NT2/D1 (cell line): Measurements from ENCODE around the gene CLMN.

Experiments
- SUZ12 ChIP-seq: IDR thresholded peaks from 2 replicates; pipeline ENCODE4 v1.6.1; 2011; ENCODE audit not compliant: insufficient read length, insufficient read depth; ENCODE audit errors: extremely low read depth
- YY1 ChIP-seq: IDR thresholded peaks from 2 replicates; pipeline ENCODE4 v1.6.1; 2011; ENCODE audit not compliant: insufficient read length, insufficient read depth

DNA sequence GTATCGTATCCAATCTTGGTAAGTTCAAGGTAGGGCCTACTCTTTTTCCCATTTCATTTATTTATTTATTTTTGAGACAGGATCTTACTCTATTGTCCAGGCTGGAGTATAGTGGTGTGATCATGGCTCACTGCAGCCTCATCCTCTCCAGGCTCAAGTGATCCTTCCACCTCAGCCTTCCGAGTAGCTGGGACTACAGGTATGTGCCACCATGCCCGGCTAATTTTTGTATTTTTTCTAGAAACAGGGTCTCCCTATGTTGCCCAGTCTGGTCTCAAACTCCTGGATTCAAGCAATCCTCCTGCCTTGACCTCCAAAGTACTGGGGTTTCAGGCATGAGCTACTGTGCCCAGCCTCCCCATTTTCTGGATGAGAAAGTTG lies 57.2 kb downstream of the CLMN start:
- no peak for TF ChIP-seq SUZ12
- TF ChIP-seq YY1 = no peak
